Vagina (tissue), 2 donors: ENCODE data around the gene CPLX4.

Experiments used
- POLR2A ChIP-seq, 2 donors: fragments of 450-650 bp; IDR thresholded peaks; one replicate each; pipeline ENCODE4 v1.6.1; 2017; ENCODE audit warnings: antibody characterized with exemption in 2 of 2, mild to moderate bottlenecking in 2 of 2, moderate library complexity in 2 of 2
- POLR2AphosphoS5 ChIP-seq, 2 donors: sonication (generic); formaldehyde crosslinking; IDR thresholded peaks; one replicate each; pipeline ENCODE4 v1.9.0; 2017; ENCODE audit warnings: antibody characterized with exemption in 2 of 2, mild to moderate bottlenecking in 2 of 2, low read depth in 1 of 2; ENCODE audit not compliant: insufficient read depth in 1 of 2
- TF ChIP-seq, protein P1 (sequence below), 3 experiments: fragments of 450-650 bp in 2 of 3; fragments of 200-600 bp in 1 of 3; sonication (generic) in 1 of 3; IDR thresholded peaks; one replicate each; pipeline ENCODE4 v1.5.1; 2017 to 2019; ENCODE audit warnings: antibody characterized with exemption in 3 of 3, mild to moderate bottlenecking in 2 of 3, moderate library complexity in 2 of 3

DNA sequence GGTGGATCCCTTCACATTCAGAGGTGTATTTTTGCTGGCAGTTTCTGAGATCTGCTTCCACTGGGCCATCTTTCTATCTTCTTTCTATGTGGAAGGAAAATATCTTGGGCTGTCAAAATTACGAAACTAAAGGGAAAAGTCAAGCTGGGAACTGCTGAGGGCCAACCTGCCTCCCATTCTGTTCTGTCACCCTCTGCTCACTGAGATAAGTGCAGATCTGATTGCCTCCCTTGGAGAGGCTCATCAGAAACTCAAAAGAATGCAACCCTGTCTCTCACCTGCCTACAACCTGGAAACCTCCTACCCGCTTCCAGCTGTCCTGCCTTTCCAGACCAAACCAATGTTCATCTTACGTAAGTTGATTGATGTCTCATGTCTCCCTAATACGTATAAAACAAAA, 71.7 kb downstream of the CPLX4 start:
- TF ChIP-seq, protein P1, sequence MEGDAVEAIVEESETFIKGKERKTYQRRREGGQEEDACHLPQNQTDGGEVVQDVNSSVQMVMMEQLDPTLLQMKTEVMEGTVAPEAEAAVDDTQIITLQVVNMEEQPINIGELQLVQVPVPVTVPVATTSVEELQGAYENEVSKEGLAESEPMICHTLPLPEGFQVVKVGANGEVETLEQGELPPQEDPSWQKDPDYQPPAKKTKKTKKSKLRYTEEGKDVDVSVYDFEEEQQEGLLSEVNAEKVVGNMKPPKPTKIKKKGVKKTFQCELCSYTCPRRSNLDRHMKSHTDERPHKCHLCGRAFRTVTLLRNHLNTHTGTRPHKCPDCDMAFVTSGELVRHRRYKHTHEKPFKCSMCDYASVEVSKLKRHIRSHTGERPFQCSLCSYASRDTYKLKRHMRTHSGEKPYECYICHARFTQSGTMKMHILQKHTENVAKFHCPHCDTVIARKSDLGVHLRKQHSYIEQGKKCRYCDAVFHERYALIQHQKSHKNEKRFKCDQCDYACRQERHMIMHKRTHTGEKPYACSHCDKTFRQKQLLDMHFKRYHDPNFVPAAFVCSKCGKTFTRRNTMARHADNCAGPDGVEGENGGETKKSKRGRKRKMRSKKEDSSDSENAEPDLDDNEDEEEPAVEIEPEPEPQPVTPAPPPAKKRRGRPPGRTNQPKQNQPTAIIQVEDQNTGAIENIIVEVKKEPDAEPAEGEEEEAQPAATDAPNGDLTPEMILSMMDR (IDR thresholded peaks at IDR 0.05): no peak
- TF ChIP-seq POLR2AphosphoS5 (IDR thresholded peaks at IDR 0.05; ENCODE audit: insufficient read depth in 1 of 2, low read depth in 1 of 2) (no peak), POLR2A (IDR thresholded peaks at IDR 0.05) (no peak)
